Liver (tissue), 3 donors: ENCODE data around the gene PREX1.

ENCODE experiments used
- FOXA1 ChIP-seq: IDR thresholded peaks from 2 replicates; pipeline ENCODE4 v1.6.1; 2016; ENCODE audit warnings: antibody characterized with exemption
- GABPA ChIP-seq, 2 donors: IDR thresholded peaks in 1 of 2; conservative IDR thresholded peaks in 1 of 2; 2 replicates each; pipeline ENCODE4 v1.6.1; 2016; ENCODE audit warnings: antibody characterized with exemption in 2 of 2, mild to moderate bottlenecking in 1 of 2, moderate library complexity in 1 of 2
- YY1 ChIP-seq: IDR thresholded peaks from 2 replicates; pipeline ENCODE4 v1.6.1; 2016; ENCODE audit warnings: antibody characterized with exemption, mild to moderate bottlenecking
- TF ChIP-seq, protein P1 (sequence below): fragments of 150-350 bp; IDR thresholded peaks from 2 replicates; pipeline ENCODE4 v1.5.1; 2017; ENCODE audit warnings: improper control_type of control experiment, low read depth, low read length; ENCODE audit not compliant: missing input control
- TF ChIP-seq, protein P2 (sequence below): IDR thresholded peaks from 2 replicates; pipeline ENCODE4 v1.6.1; 2016; ENCODE audit warnings: antibody characterized with exemption
- TF ChIP-seq, protein P3 (sequence below): IDR thresholded peaks from 2 replicates; pipeline ENCODE4 v1.6.1; 2016; ENCODE audit warnings: antibody characterized with exemption
- donor health status: healthy.
- donor health status: healthy.

DNA sequence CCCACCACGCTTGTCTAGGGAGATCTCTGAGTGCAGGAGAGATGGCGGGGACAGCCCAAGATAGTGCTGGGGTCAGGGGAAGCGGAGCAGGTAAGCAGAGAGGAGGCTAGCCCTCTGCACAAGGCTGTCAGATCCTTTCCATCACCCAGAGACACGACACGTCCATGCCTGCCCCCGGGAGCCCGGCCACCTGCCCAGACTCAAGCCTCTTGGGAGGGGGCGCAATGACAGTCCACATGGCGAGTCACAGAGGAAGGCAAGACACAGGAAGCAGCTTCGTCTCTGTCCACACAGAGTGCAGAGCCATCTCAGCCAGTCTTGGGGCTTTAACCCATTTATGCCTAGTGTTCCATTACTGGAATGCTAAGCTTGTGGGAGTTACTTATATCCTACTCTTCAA lies 78.4 kb downstream of the PREX1 start:
- TF ChIP-seq, protein P1, sequence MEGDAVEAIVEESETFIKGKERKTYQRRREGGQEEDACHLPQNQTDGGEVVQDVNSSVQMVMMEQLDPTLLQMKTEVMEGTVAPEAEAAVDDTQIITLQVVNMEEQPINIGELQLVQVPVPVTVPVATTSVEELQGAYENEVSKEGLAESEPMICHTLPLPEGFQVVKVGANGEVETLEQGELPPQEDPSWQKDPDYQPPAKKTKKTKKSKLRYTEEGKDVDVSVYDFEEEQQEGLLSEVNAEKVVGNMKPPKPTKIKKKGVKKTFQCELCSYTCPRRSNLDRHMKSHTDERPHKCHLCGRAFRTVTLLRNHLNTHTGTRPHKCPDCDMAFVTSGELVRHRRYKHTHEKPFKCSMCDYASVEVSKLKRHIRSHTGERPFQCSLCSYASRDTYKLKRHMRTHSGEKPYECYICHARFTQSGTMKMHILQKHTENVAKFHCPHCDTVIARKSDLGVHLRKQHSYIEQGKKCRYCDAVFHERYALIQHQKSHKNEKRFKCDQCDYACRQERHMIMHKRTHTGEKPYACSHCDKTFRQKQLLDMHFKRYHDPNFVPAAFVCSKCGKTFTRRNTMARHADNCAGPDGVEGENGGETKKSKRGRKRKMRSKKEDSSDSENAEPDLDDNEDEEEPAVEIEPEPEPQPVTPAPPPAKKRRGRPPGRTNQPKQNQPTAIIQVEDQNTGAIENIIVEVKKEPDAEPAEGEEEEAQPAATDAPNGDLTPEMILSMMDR: no peak
- TF ChIP-seq YY1 (no peak), GABPA (IDR thresholded peaks at IDR 0.05 in 1 of 2, conservative IDR thresholded peaks at IDR 0.05 in 1 of 2) (no peak), FOXA1 (no peak)
- TF ChIP-seq, protein P2, sequence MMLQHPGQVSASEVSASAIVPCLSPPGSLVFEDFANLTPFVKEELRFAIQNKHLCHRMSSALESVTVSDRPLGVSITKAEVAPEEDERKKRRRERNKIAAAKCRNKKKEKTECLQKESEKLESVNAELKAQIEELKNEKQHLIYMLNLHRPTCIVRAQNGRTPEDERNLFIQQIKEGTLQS: no peak
- TF ChIP-seq, protein P3, sequence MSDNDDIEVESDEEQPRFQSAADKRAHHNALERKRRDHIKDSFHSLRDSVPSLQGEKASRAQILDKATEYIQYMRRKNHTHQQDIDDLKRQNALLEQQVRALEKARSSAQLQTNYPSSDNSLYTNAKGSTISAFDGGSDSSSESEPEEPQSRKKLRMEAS: no peak
